GM18858 (cell line): ENCODE data around the gene ANAPC2.
A peak's percentile ranks its signal among the peaks of the same experiment; 100 is the strongest.

Experiments used
- ATAC-seq: cut with Tn5 transposase; IDR thresholded peaks from one replicate; pipeline ENCODE4 v1.9.1; 2021; ENCODE audit not compliant: unreplicated experiment

Gene ANAPC2

DNA sequence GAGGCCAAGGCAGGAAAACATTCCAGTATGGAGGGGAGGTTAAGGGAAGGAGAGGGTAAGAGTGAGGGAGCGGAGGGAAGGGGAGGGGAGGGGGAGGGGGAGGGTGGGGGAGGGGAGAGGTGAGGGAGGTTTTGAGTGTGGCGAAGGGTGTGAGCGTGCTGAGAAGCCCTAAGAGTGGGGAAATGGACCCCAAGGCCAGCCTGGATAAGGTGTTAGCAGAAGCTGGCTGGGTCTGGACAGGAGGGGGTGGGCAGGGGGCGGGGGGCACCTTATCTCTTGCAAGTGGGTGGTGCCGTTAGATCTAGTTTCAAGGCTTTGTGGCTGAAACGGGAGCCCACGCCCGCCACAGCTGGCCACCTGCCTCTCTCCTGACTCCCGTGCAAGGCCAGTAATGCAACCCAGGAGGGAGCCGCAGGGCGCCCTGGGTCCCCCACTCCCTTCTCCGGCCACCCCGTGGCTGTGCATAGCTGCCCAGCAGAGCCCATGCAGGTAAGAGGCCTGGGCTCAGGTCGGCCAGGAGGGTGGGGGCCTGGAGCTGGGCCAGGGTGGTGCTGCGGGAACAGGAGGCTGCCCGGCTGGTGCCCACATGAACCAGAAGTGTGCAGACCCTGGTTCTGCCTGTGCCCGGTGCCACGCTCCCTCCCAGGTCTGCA lies 39.6 kb upstream of the ANAPC2 start:
- no peak for ATAC-seq

DNA sequence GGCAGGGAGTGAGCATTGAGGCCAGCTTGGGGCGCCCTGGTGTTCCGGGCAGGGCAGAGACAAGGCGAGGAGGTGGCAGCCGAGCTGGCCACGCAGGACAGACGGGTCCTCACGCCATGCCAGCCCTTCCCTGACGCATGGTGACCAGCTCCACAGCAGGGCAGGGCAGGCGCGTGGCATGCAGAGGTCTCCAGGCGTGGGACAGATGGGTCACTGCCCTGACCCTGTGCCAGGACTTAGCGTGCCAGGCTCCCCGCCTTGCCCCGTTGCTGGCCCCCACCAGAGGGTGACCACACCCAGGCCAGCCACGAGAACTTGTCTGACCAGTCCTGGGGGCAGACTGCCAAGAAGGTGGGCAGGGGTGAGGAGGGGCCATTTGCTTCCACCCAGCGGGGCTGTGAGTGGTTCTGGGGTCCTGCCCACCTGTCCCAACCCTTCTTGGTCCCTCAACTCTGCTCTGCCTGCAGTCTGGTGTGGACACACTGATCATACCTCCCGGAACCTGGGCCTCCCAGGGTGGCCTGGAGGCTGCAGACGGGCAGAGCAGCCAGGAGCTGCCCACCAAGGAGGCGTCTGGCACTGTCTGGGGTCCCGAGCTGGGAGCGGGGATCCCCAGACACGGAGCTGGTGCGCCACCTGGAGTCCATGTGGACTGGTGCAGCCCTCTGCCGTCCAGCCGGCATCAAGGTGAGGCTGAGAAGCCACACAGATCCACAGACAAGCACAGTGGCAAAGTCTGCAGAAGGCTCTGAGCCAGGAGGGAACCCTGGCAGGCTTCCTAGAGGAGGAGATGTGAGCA lies 38.9 kb upstream of the ANAPC2 start, which contains the start of gene RNF224:
Gene RNF224, plus strand, starts transcription at position 449 of the 799 bp plus-strand sequence. CDS start 834 bp downstream, outside the sequence.
- no peak for ATAC-seq

DNA sequence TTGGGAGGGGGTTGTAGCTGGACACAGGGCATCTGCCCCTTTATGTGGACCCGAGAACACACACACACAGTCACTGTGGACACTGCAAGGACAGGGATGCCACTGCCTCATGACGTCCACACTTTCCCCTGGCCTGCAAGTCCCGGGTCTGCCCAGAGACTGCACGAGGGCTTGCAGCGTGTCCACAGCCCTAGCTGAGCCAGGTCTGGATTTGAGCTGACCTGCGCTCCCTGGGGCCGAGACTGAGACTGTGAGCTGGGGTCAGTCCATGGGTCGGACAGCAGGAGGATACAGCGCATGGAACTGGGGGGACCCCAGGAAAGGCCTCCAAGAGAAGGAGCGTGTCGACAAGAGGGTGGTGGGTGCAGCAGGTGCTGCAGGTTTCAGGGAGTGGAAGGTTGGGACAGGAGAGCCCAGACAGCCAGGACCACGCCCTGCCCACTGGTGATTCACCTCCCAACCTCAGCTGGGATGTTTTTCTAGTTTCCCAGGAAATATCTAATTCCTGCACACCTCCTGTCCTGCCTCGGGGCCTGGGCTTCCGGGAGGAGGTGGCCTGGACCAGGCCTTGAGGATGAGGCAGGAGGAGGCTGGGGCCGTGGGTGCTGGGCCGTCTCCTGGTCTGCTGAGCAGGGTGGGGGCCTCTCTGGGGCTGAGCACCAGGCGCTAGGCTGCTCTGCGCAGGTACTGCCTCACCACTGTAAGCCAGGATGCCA lies 38.1 kb upstream of the ANAPC2 start:
- no peak for ATAC-seq

DNA sequence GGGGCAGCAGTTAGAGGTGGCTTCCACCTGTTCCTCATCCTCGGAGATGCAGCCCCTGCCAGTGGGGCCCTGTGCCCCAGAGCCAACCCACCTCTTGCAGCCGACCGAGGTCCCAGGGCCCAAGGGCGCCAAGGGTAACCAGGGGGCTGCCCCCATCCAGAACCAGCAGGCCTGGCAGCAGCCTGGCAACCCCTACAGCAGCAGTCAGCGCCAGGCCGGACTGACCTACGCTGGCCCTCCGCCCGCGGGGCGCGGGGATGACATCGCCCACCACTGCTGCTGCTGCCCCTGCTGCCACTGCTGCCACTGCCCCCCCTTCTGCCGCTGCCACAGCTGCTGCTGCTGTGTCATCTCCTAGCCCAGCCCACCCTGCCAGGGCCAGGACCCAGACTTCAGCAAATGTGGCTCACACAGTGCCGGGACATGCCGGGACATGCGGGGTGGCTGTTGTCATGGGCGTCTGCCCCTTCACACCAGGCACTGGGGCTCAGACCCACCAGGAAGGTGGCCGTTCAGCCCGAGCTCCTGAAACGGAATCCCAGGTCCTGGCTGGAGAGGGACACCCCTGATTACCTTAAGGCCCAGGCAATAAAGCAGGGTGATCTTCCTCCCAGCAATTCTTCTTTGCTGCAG lies 37.5 kb upstream of the ANAPC2 start:
- ATAC-seq = no peak

DNA sequence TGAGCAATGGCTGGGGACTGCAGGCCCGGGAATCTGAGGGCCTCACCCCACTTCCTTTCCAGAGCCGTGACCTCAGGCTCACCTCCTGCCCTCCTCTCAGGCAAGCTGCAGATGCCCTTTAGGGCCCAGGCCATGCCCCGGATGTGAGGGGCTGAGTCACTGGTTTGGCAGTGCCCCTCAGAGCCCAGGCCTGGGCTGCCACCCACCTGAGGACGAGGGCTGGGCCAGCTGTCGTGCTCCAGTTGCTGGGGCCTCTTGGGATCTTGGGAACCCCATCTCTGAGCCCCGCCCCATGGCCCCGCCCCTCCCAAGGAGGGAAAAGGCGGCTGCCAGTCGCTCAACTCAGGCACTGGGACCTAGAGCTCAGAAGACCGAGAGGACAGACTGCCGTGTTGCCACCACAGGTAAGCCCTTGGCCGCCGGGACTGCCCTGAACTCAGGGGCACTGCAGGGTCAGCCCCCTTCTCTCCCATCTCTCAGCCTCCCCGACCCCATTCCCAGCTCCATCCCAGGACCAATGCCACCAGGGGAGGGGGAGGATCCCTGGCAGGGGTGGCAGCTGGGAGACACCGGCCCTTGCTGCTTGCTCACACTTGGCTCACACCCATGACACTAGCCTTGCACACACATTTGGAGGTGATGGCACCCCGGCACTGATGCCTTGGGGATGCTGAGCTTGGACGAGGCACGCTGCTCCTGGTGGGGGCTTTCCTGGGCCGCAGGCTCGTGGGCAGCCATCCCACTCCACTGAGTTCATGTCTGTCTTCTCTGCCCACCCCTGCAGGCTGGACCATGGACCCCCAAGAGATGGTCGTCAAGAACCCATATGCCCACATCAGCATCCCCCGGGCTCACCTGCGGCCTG lies 36.7 kb upstream of the ANAPC2 start, which contains the start of gene CYSRT1:
Gene CYSRT1, plus strand, starts transcription at position 345 of the 865 bp plus-strand sequence. Its CDS starts 448 bp downstream, at position 793.
- no peak for ATAC-seq

DNA sequence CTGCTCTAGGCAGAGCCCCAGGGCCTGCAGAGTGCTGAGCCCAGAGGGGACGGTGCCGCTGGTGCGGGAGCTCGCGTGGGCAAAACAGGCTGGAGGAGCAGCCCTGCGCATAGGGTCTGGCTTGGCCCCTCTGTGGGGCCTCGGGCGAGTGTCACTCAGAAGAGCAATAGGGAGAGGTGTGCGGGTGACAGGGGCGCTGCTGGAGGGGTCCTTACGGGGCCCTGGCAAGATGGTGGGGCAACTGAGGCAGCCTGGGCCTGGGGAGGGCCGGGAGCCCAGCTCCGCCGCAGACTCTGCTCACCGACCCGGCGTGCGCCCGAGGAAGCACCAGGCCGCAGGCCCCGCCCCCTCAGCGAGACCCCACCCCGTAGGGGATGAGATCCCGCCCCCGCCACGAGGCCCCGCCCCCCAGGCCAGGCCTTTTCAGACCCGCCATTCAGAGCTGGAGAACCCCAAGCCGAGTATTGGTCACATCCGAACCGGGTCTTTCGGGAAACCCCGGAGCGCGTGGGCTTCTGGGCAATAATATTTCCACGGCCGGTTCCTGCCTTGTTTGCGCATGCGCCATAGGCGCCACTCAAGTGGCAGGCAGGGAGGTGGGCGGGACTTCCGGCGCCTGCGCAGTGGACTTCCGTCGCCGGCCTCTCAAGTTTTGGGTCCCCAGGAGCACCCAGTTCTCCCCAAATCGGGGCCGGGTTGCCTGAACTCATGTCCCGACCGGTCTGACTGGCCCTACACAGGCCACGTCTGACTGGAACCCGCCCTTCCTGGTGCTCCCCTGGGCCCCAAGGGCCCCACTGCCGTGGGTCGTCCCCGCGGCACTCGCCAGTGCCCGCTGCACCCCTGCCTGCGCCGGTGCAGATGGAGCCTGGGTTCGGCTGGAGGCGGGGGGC lies 35.0 kb upstream of the ANAPC2 start:
- ATAC-seq = peak; percentile 42

DNA sequence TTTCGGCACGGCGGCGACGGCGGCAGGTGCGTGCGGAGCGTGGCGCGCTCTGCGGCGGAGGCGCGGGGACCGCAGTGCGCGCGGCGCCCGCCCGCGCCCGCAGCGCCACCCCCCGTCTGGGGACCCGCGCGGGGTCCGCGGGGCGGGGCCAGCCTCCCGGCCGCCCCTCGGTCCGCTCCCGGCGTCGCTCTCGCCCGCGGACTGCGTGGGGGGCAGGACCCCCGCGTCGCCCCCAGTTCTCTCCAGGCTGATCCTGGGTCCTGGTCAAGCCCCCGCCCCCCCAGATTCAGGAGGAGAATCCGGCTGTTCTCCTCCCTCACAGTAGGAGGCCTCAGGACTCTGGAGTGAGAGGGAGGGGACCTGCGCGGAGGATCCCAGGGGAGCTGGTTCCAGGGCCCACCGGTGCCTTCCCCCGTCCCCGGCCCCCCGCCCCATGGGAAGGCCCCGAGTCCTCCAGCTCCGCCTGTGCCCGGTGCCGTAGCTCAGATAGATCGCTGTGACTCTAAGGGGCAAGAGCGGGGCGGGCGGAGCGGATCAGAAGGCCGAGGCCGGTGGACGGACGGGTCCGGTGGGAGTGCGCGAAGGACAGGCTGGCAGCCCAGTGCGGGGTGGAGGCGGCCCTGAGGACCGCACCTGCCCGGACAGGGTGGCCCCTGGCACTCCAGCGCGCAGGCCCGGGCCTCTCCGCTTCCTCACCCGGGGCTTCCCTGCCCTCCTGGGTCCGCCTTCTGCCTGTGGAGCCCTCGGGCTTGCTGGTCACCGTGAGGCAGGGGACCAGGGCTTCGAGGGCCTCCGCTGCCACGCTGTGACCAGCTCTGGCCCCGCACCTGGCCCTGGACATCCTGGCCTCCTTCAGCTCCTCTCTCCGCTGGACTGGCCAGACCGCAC lies 34.1 kb upstream of the ANAPC2 start, which contains the start of gene RNF208:
Gene RNF208, minus strand, starts transcription at position 51 of the 888 bp plus-strand sequence. CDS start 1,028 bp downstream, outside the sequence.
- no peak for ATAC-seq

DNA sequence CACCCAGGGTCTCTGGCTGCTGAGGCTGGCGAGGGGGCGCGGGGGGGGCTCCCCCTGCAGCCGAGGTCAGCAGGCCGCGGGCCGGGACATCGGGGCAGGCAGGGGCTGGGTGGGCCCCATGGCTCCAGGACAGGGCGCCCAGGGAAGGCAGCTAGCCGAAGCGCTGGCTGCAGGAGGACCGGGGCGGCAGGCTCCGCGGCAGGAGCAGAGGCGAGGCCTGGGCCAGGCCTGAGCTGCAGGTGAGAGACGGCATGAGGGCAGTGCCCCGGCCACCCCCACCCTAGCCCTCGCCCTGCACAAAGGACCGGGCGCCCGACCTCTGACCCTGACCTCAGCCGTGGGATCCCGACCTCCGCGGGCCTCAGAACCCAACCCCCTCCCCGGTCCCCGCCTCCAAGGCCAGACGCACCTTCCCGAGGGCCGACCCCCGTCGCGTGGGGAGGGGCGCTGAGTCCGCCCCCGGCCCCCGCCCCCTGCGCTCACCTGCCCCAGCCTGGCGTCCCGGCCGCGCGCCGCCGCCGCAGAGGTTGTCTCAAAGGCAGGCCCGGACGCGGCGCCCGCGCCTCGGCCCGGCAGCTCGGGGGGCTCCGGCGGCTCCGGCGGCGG lies 33.2 kb upstream of the ANAPC2 start:
- ATAC-seq = no peak

DNA sequence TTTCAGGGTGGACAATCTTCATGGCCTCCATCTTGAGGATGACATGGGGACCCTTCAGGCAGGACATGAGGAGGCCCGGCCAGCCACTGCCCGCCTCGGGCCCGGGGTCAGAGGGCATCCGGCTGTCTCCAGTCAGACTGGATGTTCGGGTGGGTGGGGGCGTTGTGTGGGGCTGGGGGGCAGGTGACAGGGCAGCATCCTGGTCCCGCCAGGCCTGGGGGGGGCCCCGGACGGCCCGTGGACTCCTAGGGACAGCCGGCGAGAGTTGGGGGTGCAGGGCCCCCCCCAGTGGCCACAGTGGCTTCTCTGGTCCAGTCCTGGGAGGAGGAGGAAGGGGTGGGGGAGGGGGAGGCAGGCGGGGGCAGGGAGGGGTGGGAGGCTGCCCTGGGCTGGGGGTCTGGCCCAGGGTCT lies 32.7 kb upstream of the ANAPC2 start:
- no peak for ATAC-seq

DNA sequence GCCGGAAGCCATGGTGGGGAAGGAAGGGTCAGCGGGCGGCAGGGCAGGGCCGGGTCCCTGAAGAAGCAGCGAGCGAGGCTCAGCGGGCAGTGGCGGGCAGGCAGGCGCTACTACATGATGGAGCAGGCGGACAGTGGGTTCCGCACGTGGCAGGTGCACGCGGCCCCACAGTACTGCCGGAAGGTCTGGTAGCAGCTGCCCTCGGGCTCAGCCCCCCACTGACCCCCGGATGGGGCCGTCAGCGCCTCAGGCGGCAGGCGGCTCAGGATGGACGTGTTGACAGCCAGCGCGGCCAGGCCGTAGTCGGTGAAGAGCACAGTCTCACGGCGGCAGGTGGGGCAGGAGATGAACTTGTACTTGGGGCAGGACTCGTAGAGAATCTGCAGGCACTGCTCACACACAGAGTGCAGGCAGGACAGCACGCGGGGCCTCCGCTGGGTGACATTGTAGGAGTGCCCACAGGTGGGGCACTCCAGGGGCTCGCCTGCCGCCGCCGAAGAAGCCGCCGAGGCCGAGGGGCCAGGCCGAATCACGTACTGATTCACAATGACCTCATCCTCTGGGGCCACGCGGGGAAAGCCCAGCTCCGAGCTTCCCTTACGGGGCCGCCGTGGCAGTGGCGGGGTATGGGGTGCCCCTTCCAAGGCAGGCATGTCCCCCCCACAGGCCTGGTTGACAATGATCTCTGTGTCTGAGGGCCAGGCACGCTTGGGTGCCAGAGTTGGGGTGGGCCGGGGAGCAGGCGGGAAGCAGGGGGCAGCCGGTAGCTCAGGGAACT lies 32.1 kb upstream of the ANAPC2 start:
- no peak for ATAC-seq

DNA sequence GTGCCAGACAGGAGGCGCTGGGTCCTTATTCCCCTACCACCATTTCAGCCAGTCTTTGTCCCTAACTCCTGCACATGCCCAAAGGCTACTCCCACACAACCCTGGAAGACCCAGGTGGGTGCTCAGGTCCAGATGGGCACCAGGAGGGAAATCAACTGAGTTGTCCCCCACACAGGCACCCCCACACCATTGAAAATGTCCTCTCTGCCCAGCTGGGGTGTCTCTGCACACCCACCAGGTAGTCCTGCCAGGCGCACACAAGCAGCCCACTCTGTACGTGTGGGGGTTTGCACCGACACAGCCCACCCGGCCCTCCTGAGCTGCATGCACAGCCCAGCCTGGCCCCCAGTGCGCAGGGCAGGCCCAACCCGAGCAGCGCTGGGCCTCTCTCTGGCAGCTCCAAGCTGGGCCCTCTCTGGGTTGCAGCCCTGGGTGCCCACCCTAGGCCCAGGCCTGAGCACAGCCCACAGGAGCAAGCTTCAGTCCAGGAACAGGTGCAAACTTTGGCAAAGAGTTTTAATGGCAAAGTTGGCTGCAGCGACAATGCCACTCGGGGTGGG lies 31.5 kb upstream of the ANAPC2 start:
- no peak for ATAC-seq

DNA sequence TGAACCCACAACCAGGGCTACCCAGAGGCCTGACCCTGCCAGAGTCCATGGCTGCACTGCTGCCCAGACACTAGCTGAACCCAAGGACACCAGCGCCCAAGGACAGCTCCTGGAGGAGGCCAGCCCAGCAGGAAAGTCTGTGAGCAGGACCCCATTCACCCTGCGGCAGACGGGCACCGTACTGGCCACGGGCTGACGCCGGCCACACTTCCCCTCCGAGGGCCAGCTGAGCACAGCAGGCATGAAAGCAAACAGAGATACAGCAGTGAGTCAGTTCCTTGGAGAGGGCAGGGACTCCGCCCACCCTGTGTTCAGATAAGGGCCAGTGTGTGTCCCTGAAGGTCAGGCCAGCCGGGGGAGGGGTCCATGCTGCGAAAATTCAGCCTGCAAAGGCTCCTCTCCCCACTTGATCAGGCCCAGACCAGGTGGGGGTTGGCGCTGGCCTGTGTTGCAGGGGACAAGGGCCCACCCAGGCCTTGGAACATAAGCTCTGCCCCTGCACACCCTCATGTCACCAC lies 30.5 kb upstream of the ANAPC2 start:
- no peak for ATAC-seq

DNA sequence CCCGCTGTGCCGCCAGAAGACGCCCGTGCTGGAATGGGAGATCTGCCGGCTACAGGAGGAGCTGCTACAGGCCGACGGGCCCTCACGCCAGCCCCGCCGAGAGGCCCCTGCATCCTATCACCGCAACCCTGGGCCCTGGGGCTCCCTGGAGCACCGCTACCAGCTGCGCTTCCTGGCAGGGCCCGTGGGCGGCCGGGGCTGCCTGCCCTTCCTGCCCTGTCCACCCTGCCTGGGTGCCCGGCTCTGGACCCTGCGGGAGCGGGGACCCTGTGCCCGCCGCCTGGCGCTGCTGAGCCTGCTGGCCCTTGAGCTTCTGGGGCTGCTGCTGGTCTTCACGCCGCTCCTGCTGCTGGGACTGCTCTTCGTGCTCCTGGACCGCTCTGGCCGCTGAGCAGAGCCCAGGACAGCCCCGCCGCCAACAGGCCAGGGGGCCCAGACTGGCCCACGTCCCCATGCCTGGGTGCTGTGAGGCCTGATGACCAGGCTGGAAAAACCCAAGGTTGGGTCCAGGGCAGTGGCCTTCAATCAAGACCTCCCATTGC lies 29.9 kb upstream of the ANAPC2 start:
- no peak for ATAC-seq

DNA sequence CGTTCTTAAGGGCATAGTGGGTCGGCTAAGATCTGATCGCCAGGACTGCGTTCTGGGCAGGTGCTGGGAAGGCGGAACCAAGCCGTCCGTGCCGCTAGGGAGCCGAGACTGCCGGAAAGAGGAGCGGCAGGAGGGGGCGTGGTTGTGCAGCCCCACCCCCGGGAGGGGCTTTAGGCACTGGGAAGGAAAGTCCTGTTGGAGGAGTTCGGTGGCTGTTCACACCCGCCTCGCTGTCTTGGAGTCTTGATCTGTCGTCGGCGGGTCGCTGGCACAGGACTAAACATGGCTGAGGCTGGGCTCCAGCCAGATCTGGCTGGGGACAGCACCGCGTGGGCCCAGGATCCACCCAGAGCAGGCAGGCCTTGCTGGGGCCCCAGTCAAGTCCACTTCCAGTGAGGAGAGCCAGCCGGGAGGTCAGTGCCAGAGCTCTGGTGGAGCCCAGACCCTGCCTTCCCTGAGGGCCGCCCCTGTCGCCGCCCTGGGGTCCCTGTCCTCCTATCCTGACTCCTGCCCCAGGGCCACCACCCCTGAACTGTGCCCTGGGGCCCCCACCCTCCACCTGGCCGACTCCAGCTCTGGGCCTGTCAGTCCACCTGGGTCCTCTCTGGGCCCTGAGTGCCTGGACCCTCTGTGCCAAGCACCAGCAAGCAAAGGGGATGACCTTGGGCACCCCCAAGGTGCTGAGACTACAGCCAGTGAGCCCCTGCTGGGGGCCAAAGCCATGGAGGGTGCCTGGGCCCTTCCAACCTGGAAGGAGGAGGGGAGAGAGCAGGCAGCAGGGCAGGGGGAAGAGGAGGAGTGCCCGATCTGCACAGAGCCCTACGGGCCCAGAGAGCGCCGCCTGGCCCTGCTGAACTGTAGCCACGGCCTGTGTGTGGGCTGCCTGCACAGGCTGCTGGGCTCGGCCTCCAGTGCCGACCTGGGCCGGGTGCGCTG lies 29.2 kb upstream of the ANAPC2 start:
- no peak for ATAC-seq
